ENCODE results near the gene AK9. TPM values are rescaled to one million over a fixed set of nuclear protein-coding genes. Genes with fewer than 3 reads are reported as not detected.

AK9 gene
- total and polyA plus RNA-seq, 9 of the 15 experiments (the other 6 are each of a cell fraction or from before 2014, with no cell fraction given), result 0.59 to 1.9 (median 1.2) TPM

- no peaks in the 10 kb centered on the region for H3K27me3 ChIP-seq (ENCODE audit: control insufficient read depth in 2 of 2, insufficient read depth in 2 of 2, low read length in 2 of 2)
- no TSS peak for BruUV-seq (replicated peaks)
- no peak overlapping the region for H2AFZ ChIP-seq (ENCODE audit: low read depth, low read length)
- ChIA-PET POLR2A (no interaction called here), CTCF (ENCODE audit: low intra/inter-chr PET ratio) (no interaction called here)
- no peaks in the 10 kb centered on the region for H4K20me1 ChIP-seq (replicated peaks; ENCODE audit: control insufficient read depth, insufficient read depth, low read length)
- H3K9me3 ChIP-seq (replicated peaks; ENCODE audit: control insufficient read depth, insufficient read depth, low read depth, low read length), result no peaks in the 10 kb centered on the region
- 0% methylated on average over 2 of the region's 2 CpGs for WGBS (ENCODE audit: insufficient coverage, low coverage, missing lambda C conversion rate)
- no peak overlapping the region for H3K4me3 ChIP-seq
- H3K4me2 ChIP-seq (ENCODE audit: insufficient read depth, low read length), result no peak overlapping the region
- no peak for ATAC-seq
- no peaks in the 10 kb centered on the region for H3K36me3 ChIP-seq (ENCODE audit: control insufficient read depth, insufficient read depth, low read length)
- no peaks in the 10 kb centered on the region for H3K79me2 ChIP-seq (ENCODE audit: control insufficient read depth, insufficient read depth, low read length)
- H3K9me1 ChIP-seq (ENCODE audit: control insufficient read depth, insufficient read depth, low read length), result no peaks in the 10 kb centered on the region
- in situ Hi-C loops (cut with MboI) (no loop called here), intact Hi-C loops (cut with micrococcal nuclease) (no loop called here)
- FAIRE-seq, result no peak
- no peak overlapping the region for H3K27ac ChIP-seq (ENCODE audit: extremely low read depth, low read depth, low read length)
- no peak overlapping the region for H3K9ac ChIP-seq (ENCODE audit: insufficient read depth in 1 of 2, low read depth in 2 of 2, low read length in 2 of 2)
- no peaks in the 10 kb centered on the region for H3K4me1 ChIP-seq (replicated peaks in 1 of 2; ENCODE audit: control insufficient read depth in 2 of 2, insufficient read depth in 2 of 2, low read length in 2 of 2)
- DNase-seq (ENCODE audit: extremely low read depth in 1 of 4, low spot score in 3 of 4), result no peak
- TF ChIP-seq HDAC8 (tag; IDR thresholded peaks at IDR 0.05) (no peak), IRF2 (CRISPR knock-in tag; IDR thresholded peaks at IDR 0.05) (no peak), ZNF253 (CRISPR knock-in tag; conservative IDR thresholded peaks at IDR 0.05) (no peak), HMGXB4 (CRISPR knock-in tag; IDR thresholded peaks at IDR 0.05) (no peak), ZNF518B (CRISPR knock-in tag; IDR thresholded peaks at IDR 0.05) (no peak), SMARCA4 (IDR thresholded peaks at IDR 0.05) (no peak), ZNF274 (IDR thresholded peaks at IDR 0.05; ENCODE audit: borderline replicate concordance, low read depth, low read length) (no peak), HNRNPUL1 (IDR thresholded peaks at IDR 0.05; ENCODE audit: low read length) (no peak), ZNF512 (tag; IDR thresholded peaks at IDR 0.05) (no peak), DDX20 (tag; IDR thresholded peaks at IDR 0.05; ENCODE audit: low read depth) (no peak), ZNF609 (CRISPR knock-in tag; IDR thresholded peaks at IDR 0.05; ENCODE audit: borderline replicate concordance) (no peak), ZNF668 (CRISPR knock-in tag; IDR thresholded peaks at IDR 0.05) (no peak)
These were observed 111.6 kb downstream of the AK9 start for GRCh38 chr6:109579361-109579760.

All from K562 (cell line).